ENCODE measurements around the gene SULT6B1. TPM values are rescaled to one million over a fixed set of nuclear protein-coding genes. Genes with fewer than 3 reads are reported as not detected.
A peak's percentile ranks its signal among the peaks of the same experiment; 100 is the strongest.
"Not testable (repeated sequence)": the region's sequence is repeated elsewhere in the genome, so short reads cannot be mapped to it uniquely, and the experiment has no call there.

The SULT6B1 gene
- polyA plus RNA-seq, 2 of the 4 experiments (the other 2 are of a cell fraction): not detected

DNA sequence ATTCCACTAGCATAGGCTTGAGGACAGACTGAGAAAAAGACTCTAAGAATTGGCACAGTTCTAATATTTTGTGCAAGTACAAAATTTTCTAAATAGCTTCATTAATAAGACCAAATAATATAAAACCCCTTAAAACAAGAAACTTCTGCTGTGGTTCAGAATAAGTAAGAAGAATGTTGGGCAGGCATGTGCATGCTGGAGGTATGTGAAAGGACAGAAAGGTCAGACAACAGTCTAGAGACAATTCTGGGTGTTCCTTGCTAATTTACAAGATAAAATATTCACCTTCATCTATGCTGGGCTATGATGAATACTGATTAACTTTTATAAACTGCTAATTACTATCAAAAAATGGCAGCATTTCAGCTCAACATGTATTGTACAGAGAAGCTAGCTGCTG is 22.7 kb upstream of the SULT6B1 start (continued):
- TF ChIP-seq SREBF2 (IDR thresholded peaks at IDR 0.05) (no peak), JUN (IDR thresholded peaks at IDR 0.05) (no peak), PBX3 (IDR thresholded peaks at IDR 0.05) (no peak), CEBPB (IDR thresholded peaks at IDR 0.05) (no peak)

GRCh38 chr2:37206760-37207159 is 18.3 kb upstream of the SULT6B1 start:
- FAIRE-seq; H3K27ac ChIP-seq; H3K4me1 ChIP-seq; ATAC-seq; POLR2A ChIA-PET; H3K4me2 ChIP-seq; H3K4me3 ChIP-seq; DNase-seq (ENCODE audit: low read depth in 1 of 2, low spot score in 1 of 2): not testable (repeated sequence)
- WGBS (ENCODE audit: missing lambda C conversion rate): 93% methylated on average over 2 of the region's 2 CpGs
- CTCF ChIA-PET: interaction anchor here (1.1 kb wide), 1 partner anchor 25 kb away, joined by 3 read pairs; the partner anchor contains the start of genes CEBPZ and NDUFAF7
- H3K9me3 ChIP-seq: peaks cover 53% of the 10 kb centered on the region

DNA sequence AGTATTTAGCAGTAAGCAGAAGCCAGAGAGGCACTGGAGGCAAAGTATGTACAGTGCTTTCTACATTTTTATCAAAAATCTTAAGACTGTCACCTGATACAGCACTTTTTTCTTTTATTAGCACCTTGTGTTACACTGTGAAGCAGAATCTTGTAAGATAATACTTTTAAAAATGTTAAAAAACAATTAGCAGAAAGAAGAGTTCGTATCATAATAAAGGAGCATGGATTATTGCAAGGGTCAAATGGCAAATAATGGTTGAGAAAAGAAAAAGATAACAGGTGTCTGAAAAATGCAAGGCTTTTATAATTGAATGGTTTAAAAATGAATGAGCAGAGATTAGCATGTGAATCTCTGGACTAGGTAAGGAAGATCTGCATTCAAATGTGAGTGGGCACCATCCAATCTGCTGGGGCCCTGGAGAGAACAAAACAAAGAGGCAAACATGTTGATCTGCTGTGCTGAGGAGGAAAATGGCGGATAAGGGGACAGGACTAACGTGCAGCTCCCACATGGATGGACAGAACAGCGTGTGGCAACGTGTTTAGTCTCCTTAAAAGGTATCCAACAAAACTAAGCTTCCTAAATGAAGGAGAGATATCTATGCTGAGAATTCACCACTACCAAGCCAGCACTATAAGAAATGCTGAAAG is 17.3 kb upstream of the SULT6B1 start:
- no peak for TF ChIP-seq CEBPB (IDR thresholded peaks at IDR 0.05)
- DNase-seq (ENCODE audit: low read depth in 1 of 2, low spot score in 1 of 2) (no peak), FAIRE-seq (peak; percentile 28), ATAC-seq (no peak)
- H3K27ac ChIP-seq: no peak overlapping the region
- no peaks in the 10 kb centered on the region for H3K4me1 ChIP-seq
- 90% methylated on average over 5 of the region's 5 CpGs for WGBS (ENCODE audit: missing lambda C conversion rate)
- ChIA-PET POLR2A (no interaction called here), CTCF (interaction anchor here (1.1 kb wide), 1 partner anchor 26 kb away, joined by 3 read pairs; the partner anchor contains the start of genes CEBPZ and NDUFAF7)
- H3K4me3 ChIP-seq: no peak overlapping the region
- H3K4me2 ChIP-seq: no peak overlapping the region
- H3K9me3 ChIP-seq: peaks cover 53% of the 10 kb centered on the region

DNA sequence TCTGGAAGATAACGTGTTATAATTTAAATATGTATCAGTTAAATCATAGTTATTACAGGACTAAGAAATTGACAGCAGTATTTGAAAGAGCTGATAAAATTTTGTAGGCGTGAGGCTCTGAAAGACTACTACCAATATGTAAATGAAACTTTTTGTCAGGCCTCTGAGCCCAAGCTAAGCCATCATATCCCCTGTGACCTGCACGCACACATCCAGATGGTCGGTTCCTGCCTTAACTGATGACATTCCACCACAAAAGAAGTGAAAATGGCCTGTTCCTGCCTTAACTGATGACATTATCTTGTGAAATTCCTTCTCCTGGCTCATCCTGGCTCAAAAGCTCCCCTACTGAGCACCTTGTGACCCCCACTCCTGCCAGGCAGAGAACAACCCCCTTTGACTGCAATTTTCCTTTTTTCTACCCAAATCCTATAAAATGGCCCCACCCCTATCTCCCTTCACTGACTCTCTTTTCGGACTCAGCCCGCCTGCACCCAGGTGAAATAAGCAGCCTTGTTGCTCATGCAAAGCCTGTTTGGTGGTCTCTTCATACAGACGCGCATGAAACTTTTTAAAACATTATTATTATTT is 16.7 kb upstream of the SULT6B1 start:
- CTCF ChIA-PET; H3K27ac ChIP-seq; DNase-seq (ENCODE audit: low read depth in 1 of 2, low spot score in 1 of 2); H3K4me3 ChIP-seq; H3K4me2 ChIP-seq; H3K4me1 ChIP-seq; ATAC-seq; FAIRE-seq: not testable (repeated sequence)
- H3K9me3 ChIP-seq: peaks cover 53% of the 10 kb centered on the region
- POLR2A ChIA-PET: interaction anchor here (0.6 kb wide), 1 partner anchor 14 kb away, joined by 3 read pairs; no protein-coding TSS in a partner anchor
- 83% methylated on average over 8 of the region's 8 CpGs for WGBS (ENCODE audit: missing lambda C conversion rate)

- DNase-seq (ENCODE audit: low read depth in 1 of 2, low spot score in 1 of 2): no peak
- Histone ChIP-seq H3K9me3 (peaks cover 45% of the 10 kb centered on the region), H3K27ac (no peak overlapping the region), H3K4me3 (no peak overlapping the region), H3K4me2 (no peak overlapping the region), H3K4me1 (no peaks in the 10 kb centered on the region)
- WGBS (ENCODE audit: missing lambda C conversion rate): 76% methylated on average over 2 of the region's 2 CpGs
- ChIA-PET CTCF (interaction anchor here (1.3 kb wide), 1 partner anchor 10 kb away, joined by 3 read pairs; no protein-coding TSS in a partner anchor), POLR2A (interaction anchor here (0.5 kb wide), 1 partner anchor 10 kb away, joined by 3 read pairs; no protein-coding TSS in a partner anchor)
- FAIRE-seq: peak; percentile 70
- TF ChIP-seq KDM1A (IDR thresholded peaks at IDR 0.05; ENCODE audit: low read depth) (peak; percentile 38; the same call in 1 of the 2 replicates), FOSB (CRISPR knock-in tag; IDR thresholded peaks at IDR 0.05) (no peak), PBX3 (IDR thresholded peaks at IDR 0.05) (no peak)
- TF ChIP-seq, protein P1, sequence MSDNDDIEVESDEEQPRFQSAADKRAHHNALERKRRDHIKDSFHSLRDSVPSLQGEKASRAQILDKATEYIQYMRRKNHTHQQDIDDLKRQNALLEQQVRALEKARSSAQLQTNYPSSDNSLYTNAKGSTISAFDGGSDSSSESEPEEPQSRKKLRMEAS (IDR thresholded peaks at IDR 0.05): no peak
- ATAC-seq: no peak
Measured at GRCh38 chr2:37203708-37204107, 15.2 kb upstream of the SULT6B1 start.

- Histone ChIP-seq H3K9me3 (peaks cover 28% of the 10 kb centered on the region), H3K4me1 (peaks cover 9% of the 10 kb centered on the region), H3K4me3 (no peak overlapping the region), H3K27ac (no peak overlapping the region), H3K4me2 (no peak overlapping the region)
- FAIRE-seq (no peak), DNase-seq (ENCODE audit: low read depth in 1 of 2, low spot score in 1 of 2) (no peak), ATAC-seq (no peak)
- ChIA-PET CTCF (interaction anchor here (1.0 to 2.6 kb wide), 4 partner anchors 10 to 15 kb away, joined by 3 to 13 read pairs (median 5); no protein-coding TSS in a partner anchor), POLR2A (no interaction called here)
- 96% methylated on average over 1 of the region's 1 CpG for WGBS (ENCODE audit: missing lambda C conversion rate)
- no peak for TF ChIP-seq TP53 (CRISPR knock-in tag; IDR thresholded peaks at IDR 0.05)
- TF ChIP-seq JUN (IDR thresholded peaks at IDR 0.05): no peak
- TF ChIP-seq RCOR1 (IDR thresholded peaks at IDR 0.05; ENCODE audit: low read depth, low read length): no peak
- TF ChIP-seq HDAC2 (IDR thresholded peaks at IDR 0.05): no peak
- TF ChIP-seq EP300 (IDR thresholded peaks at IDR 0.05): no peak
- TF ChIP-seq, protein P2, sequence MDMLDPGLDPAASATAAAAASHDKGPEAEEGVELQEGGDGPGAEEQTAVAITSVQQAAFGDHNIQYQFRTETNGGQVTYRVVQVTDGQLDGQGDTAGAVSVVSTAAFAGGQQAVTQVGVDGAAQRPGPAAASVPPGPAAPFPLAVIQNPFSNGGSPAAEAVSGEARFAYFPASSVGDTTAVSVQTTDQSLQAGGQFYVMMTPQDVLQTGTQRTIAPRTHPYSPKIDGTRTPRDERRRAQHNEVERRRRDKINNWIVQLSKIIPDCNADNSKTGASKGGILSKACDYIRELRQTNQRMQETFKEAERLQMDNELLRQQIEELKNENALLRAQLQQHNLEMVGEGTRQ (IDR thresholded peaks at IDR 0.05): no peak
- no peak for TF ChIP-seq HOXB13 (CRISPR knock-in tag; IDR thresholded peaks at IDR 0.05; ENCODE audit: low read depth)
- no peak for TF ChIP-seq POLR2AphosphoS2 (conservative IDR thresholded peaks at IDR 0.05; ENCODE audit: low read length)
- TF ChIP-seq CHD4 (IDR thresholded peaks at IDR 0.05; ENCODE audit: borderline replicate concordance): no peak
- TF ChIP-seq, protein P3, sequence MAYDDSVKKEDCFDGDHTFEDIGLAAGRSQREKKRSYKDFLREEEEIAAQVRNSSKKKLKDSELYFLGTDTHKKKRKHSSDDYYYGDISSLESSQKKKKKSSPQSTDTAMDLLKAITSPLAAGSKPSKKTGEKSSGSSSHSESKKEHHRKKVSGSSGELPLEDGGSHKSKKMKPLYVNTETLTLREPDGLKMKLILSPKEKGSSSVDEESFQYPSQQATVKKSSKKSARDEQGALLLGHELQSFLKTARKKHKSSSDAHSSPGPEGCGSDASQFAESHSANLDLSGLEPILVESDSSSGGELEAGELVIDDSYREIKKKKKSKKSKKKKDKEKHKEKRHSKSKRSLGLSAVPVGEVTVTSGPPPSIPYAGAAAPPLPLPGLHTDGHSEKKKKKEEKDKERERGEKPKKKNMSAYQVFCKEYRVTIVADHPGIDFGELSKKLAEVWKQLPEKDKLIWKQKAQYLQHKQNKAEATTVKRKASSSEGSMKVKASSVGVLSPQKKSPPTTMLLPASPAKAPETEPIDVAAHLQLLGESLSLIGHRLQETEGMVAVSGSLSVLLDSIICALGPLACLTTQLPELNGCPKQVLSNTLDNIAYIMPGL (CRISPR knock-in tag; IDR thresholded peaks at IDR 0.05; ENCODE audit: borderline replicate concordance): no peak
- TF ChIP-seq MAFK (IDR thresholded peaks at IDR 0.05; ENCODE audit: partially characterized antibody): no peak
- TF ChIP-seq ZFP36 (IDR thresholded peaks at IDR 0.05; ENCODE audit: borderline replicate concordance, partially characterized antibody): no peak
Measured at GRCh38 chr2:37201766-37202165, 13.3 kb upstream of the SULT6B1 start.

All from A549 (cell line).